ENCODE data around the gene ADAMTS2.

GRCh38 chr5:179272326-179273072 lies 72.8 kb downstream of the ADAMTS2 start:
- TF ChIP-seq EZH2 (IDR thresholded peaks at IDR 0.05) (no peak), POLR2AphosphoS5 (IDR thresholded peaks at IDR 0.05; ENCODE audit: borderline replicate concordance, low read depth, low read length) (no peak)
